Panc1 (cell line): ENCODE measurements around the gene CNN3. TPM values are rescaled to one million over a fixed set of nuclear protein-coding genes. Genes with fewer than 3 reads are reported as not detected.

Experiments used
- ATAC-seq: fragments of 200-7000 bp; cut with Tn5 transposase; 2 replicates; pipeline ENCODE4 v1.9.1; 2020; ENCODE audit warnings: mild to moderate bottlenecking, moderate library complexity
- BruUV-seq: library from RNA; stranded (reverse); fragments of 400-500 nt; replicated peaks from 2 replicates; lab custom pipeline; 2021; lab: Mats Ljungman, UMichigan
- CTCF ChIA-PET: fragments of 300-600 bp; sonication (Branson Sonifier 250); formaldehyde crosslinking; loops from one replicate; lab custom pipeline; 2022; ENCODE audit warnings: antibody characterized with exemption; lab: Charles Lee
- POLR2A ChIA-PET: fragments of 300-600 bp; sonication (Branson Sonifier 250); formaldehyde crosslinking; loops from one replicate; lab custom pipeline; 2022; ENCODE audit warnings: antibody characterized with exemption; lab: Charles Lee
- DNase-seq: peaks from one replicate; pipeline ENCODE4 v3.0.0-alpha.2; 2010; ENCODE audit warnings: low read depth, low spot score
- H3K27ac ChIP-seq: 2 replicates; pipeline ENCODE4 v1.5.1; 2011; ENCODE audit warnings: mild to moderate bottlenecking, low read length, inconsistent platforms
- H3K27me3 ChIP-seq: fragments of 200-500 bp; sonication (Bioruptor generic); 2 replicates; pipeline ENCODE4 v1.6.0; 2014; ENCODE audit warnings: low read length, inconsistent platforms; ENCODE audit not compliant: control insufficient read depth, insufficient read depth
- H3K36me3 ChIP-seq: fragments of 200-500 bp; sonication (Bioruptor generic); 2 replicates; pipeline ENCODE4 v1.5.1; 2014; ENCODE audit warnings: inconsistent platforms, mild to moderate bottlenecking, low read length, moderate library complexity; ENCODE audit not compliant: control insufficient read depth, insufficient read depth
- H3K4me1 ChIP-seq: 2 replicates; pipeline ENCODE4 v1.5.1; 2011; ENCODE audit warnings: inconsistent platforms, mild to moderate bottlenecking, low read length, moderate library complexity; ENCODE audit not compliant: control insufficient read depth, insufficient read depth
- H3K4me3 ChIP-seq, 2 experiments: 2 replicates each; pipeline ENCODE4 v1.5.1; 2011 to 2012; ENCODE audit warnings: low read depth in 2 of 2, low read length in 2 of 2, mild to moderate bottlenecking in 2 of 2, inconsistent platforms in 1 of 2, moderate library complexity in 1 of 2
- H3K9me3 ChIP-seq: fragments of 200-500 bp; sonication (Bioruptor generic); 2 replicates; pipeline ENCODE4 v1.5.1; 2014; ENCODE audit warnings: low read depth, mild to moderate bottlenecking, inconsistent platforms, low read length, moderate library complexity; ENCODE audit not compliant: control insufficient read depth, insufficient read depth
- CTCF ChIP-seq: fragments of 450-650 bp; IDR thresholded peaks from 2 replicates; pipeline ENCODE4 v1.5.1; 2017; ENCODE audit warnings: mild to moderate bottlenecking
- POLR2AphosphoS5 ChIP-seq: IDR thresholded peaks from 2 replicates; pipeline ENCODE4 v1.6.1; 2012; ENCODE audit warnings: mild to moderate bottlenecking, low read depth, low read length, moderate library complexity
- REST ChIP-seq, 2 experiments: IDR thresholded peaks; 2 replicates each; pipeline ENCODE4 v1.6.1; 2011 to 2012; ENCODE audit warnings: low read depth in 2 of 2, control low read depth in 1 of 2, low read length in 1 of 2, mild to moderate bottlenecking in 1 of 2, moderate library complexity in 1 of 2; ENCODE audit not compliant: insufficient read depth in 1 of 2
- SIN3A ChIP-seq: IDR thresholded peaks from 2 replicates; pipeline ENCODE4 v1.6.1; 2012; ENCODE audit warnings: low read depth, mild to moderate bottlenecking, low read length, moderate library complexity, borderline replicate concordance; ENCODE audit not compliant: insufficient read depth
- TCF7L2 ChIP-seq: IDR thresholded peaks from 2 replicates; pipeline ENCODE4 v1.6.1; 2011; ENCODE audit warnings: mild to moderate bottlenecking, low read depth, low read length, inconsistent platforms
- in situ Hi-C: cut with HindIII; loops from 2 replicates; pipeline ENCODE4 v1.10.0; 2016; ENCODE audit warnings: low sequenced_read_pairs, low pct_unique_long_range_greater_than_20kb
- intact Hi-C: fragments of 100-400 bp; cut with micrococcal nuclease; formaldehyde crosslinking; loops from one replicate; pipeline ENCODE4 v1.10.0; 2022; ENCODE audit not compliant: unreplicated experiment
- total RNA-seq: library from RNA; stranded (reverse); gene quantifications from one replicate; pipeline ENCODE4 v1.2.1, GENCODE V29; 2021; ENCODE audit not compliant: unreplicated experiment

Gene CNN3
- total RNA-seq, 1 experiment from 2014 or later, result 72.3 TPM

- ChIA-PET CTCF (no interaction called here), POLR2A (no interaction called here)
- Histone ChIP-seq H3K36me3 (peaks cover 4% of the 10 kb centered on the region; the same call in 1 of the 2 replicates), H3K27ac (no peak overlapping the region), H3K9me3 (no peaks in the 10 kb centered on the region), H3K27me3 (no peaks in the 10 kb centered on the region), H3K4me3 (0 out of 4 replicates have a peak overlapping the region, but pooled peaks of 1 of the 2 experiments have one; percentile 4), H3K4me1 (peaks cover 11% of the 10 kb centered on the region)
- in situ Hi-C loops, result no loop called here
- DNase-seq (no peak), ATAC-seq (no peak)
- TF ChIP-seq REST (IDR thresholded peaks at IDR 0.05; ENCODE audit: insufficient read depth in 1 of 2, low read depth in 2 of 2, low read length in 1 of 2) (no peak), CTCF (no peak), POLR2AphosphoS5 (no peak), SIN3A (no peak), TCF7L2 (no peak)
- no TSS peak for BruUV-seq
- intact Hi-C loops, result loop anchor here (5.0 to 10.0 kb wide), 2 partner anchors 65 to 113 kb away; no protein-coding TSS in a partner anchor
These were observed 2.7 kb upstream of the CNN3 start for GRCh38 chr1:94929351-94930217.

GRCh38 chr1:94928293-94928939, 1.5 kb upstream of the CNN3 start:
- Histone ChIP-seq H3K27ac (peak overlapping the region; percentile 88), H3K36me3 (peaks cover 4% of the 10 kb centered on the region; the same call in 1 of the 2 replicates), H3K27me3 (no peaks in the 10 kb centered on the region), H3K9me3 (no peaks in the 10 kb centered on the region), H3K4me3 (peak overlapping the region; percentile 75), H3K4me1 (peaks cover 11% of the 10 kb centered on the region)
- ChIA-PET CTCF (interaction anchor here (0.5 to 1.1 kb wide), 2 partner anchors 35 to 113 kb away, joined by 3 to 7 read pairs; no protein-coding TSS in a partner anchor), POLR2A (no interaction called here)
- no peak for ATAC-seq
- in situ Hi-C loops (no loop called here), intact Hi-C loops (loop anchor here (5.0 to 10.0 kb wide), 2 partner anchors 64 to 114 kb away; no protein-coding TSS in a partner anchor)
- TF ChIP-seq SIN3A (no peak), TCF7L2 (no peak), CTCF (no peak), POLR2AphosphoS5 (no peak), REST (IDR thresholded peaks at IDR 0.05; ENCODE audit: insufficient read depth in 1 of 2, low read depth in 2 of 2, low read length in 1 of 2) (no peak)
- DNase-seq, result no peak
- BruUV-seq, result no TSS peak
